MM.1S (cell line): ENCODE results near the gene CNPY1.

Experiments used
- DNase-seq: peaks from one replicate; pipeline ENCODE4 v3.0.0-alpha.2; 2015
- H2AFZ ChIP-seq: fragments of 300-600 bp; sonication (generic); 2 replicates; pipeline ENCODE4 v1.6.0; 2016; ENCODE audit warnings: antibody characterized with exemption, low read length
- H3F3A ChIP-seq: fragments of 300-600 bp; sonication (generic); 2 replicates; pipeline ENCODE4 v1.6.1; 2016; ENCODE audit warnings: mild to moderate bottlenecking, antibody characterized with exemption, low read length, moderate library complexity, mixed read lengths; ENCODE audit not compliant: insufficient read depth
- H3K27ac ChIP-seq: fragments of 300-600 bp; sonication (generic); 2 replicates; pipeline ENCODE4 v1.5.1; 2016; ENCODE audit warnings: mild to moderate bottlenecking, low read length
- H3K27me3 ChIP-seq: fragments of 300-600 bp; sonication (generic); replicated peaks from 2 replicates; pipeline ENCODE4 v1.6.0; 2016; ENCODE audit warnings: low read length; ENCODE audit not compliant: insufficient read depth
- H3K36me3 ChIP-seq: fragments of 300-600 bp; sonication (generic); replicated peaks from 2 replicates; pipeline ENCODE4 v1.6.1; 2016; ENCODE audit warnings: mild to moderate bottlenecking, low read length, mixed read lengths; ENCODE audit not compliant: insufficient read depth
- H3K4me1 ChIP-seq: fragments of 300-600 bp; sonication (generic); 2 replicates; pipeline ENCODE4 v1.6.1; 2016; ENCODE audit warnings: low read length, mixed read lengths
- H3K4me2 ChIP-seq: fragments of 300-600 bp; sonication (generic); 2 replicates; pipeline ENCODE4 v1.6.0; 2016; ENCODE audit warnings: low read depth, low read length
- H3K4me3 ChIP-seq: fragments of 300-600 bp; sonication (generic); 2 replicates; pipeline ENCODE4 v1.5.1; 2016; ENCODE audit warnings: low read length, mixed read lengths
- H3K79me2 ChIP-seq: fragments of 300-600 bp; sonication (generic); 2 replicates; pipeline ENCODE4 v1.6.1; 2016; ENCODE audit warnings: mixed run types, low read length, mixed read lengths
- H3K9ac ChIP-seq: fragments of 300-600 bp; sonication (generic); 2 replicates; pipeline ENCODE4 v1.6.1; 2016; ENCODE audit warnings: low read length, mixed read lengths
- H3K9me2 ChIP-seq: fragments of 300-600 bp; sonication (generic); replicated peaks from 2 replicates; pipeline ENCODE4 v1.6.1; 2016; ENCODE audit warnings: mild to moderate bottlenecking, low read length, mixed read lengths; ENCODE audit not compliant: insufficient read depth
- H3K9me3 ChIP-seq: fragments of 300-600 bp; sonication (generic); replicated peaks from 2 replicates; pipeline ENCODE4 v1.6.1; 2016; ENCODE audit warnings: mild to moderate bottlenecking, low read length, mixed read lengths; ENCODE audit not compliant: insufficient read depth
- H4K20me1 ChIP-seq: fragments of 300-600 bp; sonication (generic); 2 replicates; pipeline ENCODE4 v1.6.1; 2016; ENCODE audit warnings: mild to moderate bottlenecking, low read length, moderate library complexity, mixed read lengths; ENCODE audit not compliant: insufficient read depth
- CTCF ChIP-seq: fragments of 300-600 bp; sonication (generic); IDR thresholded peaks from 2 replicates; pipeline ENCODE4 v1.5.1; 2016; ENCODE audit warnings: antibody characterized with exemption, low read length, mixed read lengths
- EZH2 ChIP-seq: fragments of 300-600 bp; sonication (generic); optimal IDR thresholded peaks from 2 replicates; pipeline ENCODE3; 2017; ENCODE audit warnings: low read depth, mild to moderate bottlenecking, antibody characterized with exemption, low read length, mixed read lengths
- EZH2phosphoT487 ChIP-seq: fragments of 300-600 bp; sonication (generic); IDR thresholded peaks from 2 replicates; pipeline ENCODE4 v1.6.1; 2018; ENCODE audit warnings: antibody characterized with exemption, low read length

The CNPY1 gene

GRCh38 chr7:155484483-155485399 lies 61.6 kb downstream of the CNPY1 start:
- Histone ChIP-seq H2AFZ (no peak overlapping the region), H3K79me2 (no peaks in the 10 kb centered on the region), H3F3A (no peaks in the 10 kb centered on the region), H3K9ac (no peak overlapping the region), H3K4me3 (no peak overlapping the region), H3K27me3 (0 out of 2 replicates have a peak, but pooled peaks cover 17% of the 10 kb centered on the region), H3K4me2 (no peak overlapping the region), H3K4me1 (peaks cover 25% of the 10 kb centered on the region), H3K9me3 (no peaks in the 10 kb centered on the region), H4K20me1 (no peaks in the 10 kb centered on the region), H3K9me2 (no peaks in the 10 kb centered on the region), H3K27ac (no peak overlapping the region), H3K36me3 (no peaks in the 10 kb centered on the region)
- no peak for DNase-seq
- TF ChIP-seq CTCF (no peak), EZH2 (no peak), EZH2phosphoT487 (no peak)

- no peaks in the 10 kb centered on the region for H4K20me1 ChIP-seq
- H3K9me2 ChIP-seq = no peaks in the 10 kb centered on the region
- H3K27me3 ChIP-seq = 0 out of 2 replicates have a peak, but pooled peaks cover 17% of the 10 kb centered on the region
- H3K4me1 ChIP-seq = peaks cover 19% of the 10 kb centered on the region
- no peak overlapping the region for H2AFZ ChIP-seq
- H3K9ac ChIP-seq = no peak overlapping the region
- H3K79me2 ChIP-seq = no peaks in the 10 kb centered on the region
- no peak for DNase-seq
- H3K4me2 ChIP-seq = no peak overlapping the region
- H3K4me3 ChIP-seq = no peak overlapping the region
- H3K9me3 ChIP-seq = no peaks in the 10 kb centered on the region
- TF ChIP-seq CTCF (no peak), EZH2 (no peak), EZH2phosphoT487 (no peak)
- no peak overlapping the region for H3K27ac ChIP-seq
- no peaks in the 10 kb centered on the region for H3K36me3 ChIP-seq
- H3F3A ChIP-seq = no peaks in the 10 kb centered on the region
Observed at GRCh38 chr7:155483868-155484325, 62.5 kb downstream of the CNPY1 start.

GRCh38 chr7:155483245-155483644 lies 63.1 kb downstream of the CNPY1 start:
- H3K4me1 ChIP-seq = peaks cover 17% of the 10 kb centered on the region
- H3K4me2 ChIP-seq = peak overlapping the region; percentile 68; the same call in 1 of the 2 replicates
- no peak for DNase-seq
- H2AFZ ChIP-seq = no peak overlapping the region
- H3K9ac ChIP-seq = no peak overlapping the region
- no peaks in the 10 kb centered on the region for H4K20me1 ChIP-seq
- no peaks in the 10 kb centered on the region for H3F3A ChIP-seq
- no peak overlapping the region for H3K27ac ChIP-seq
- no peaks in the 10 kb centered on the region for H3K9me2 ChIP-seq
- no peaks in the 10 kb centered on the region for H3K36me3 ChIP-seq
- TF ChIP-seq EZH2 = no peak
- TF ChIP-seq CTCF = no peak
- TF ChIP-seq EZH2phosphoT487 = no peak
- 0 out of 2 replicates have a peak, but pooled peaks cover 17% of the 10 kb centered on the region for H3K27me3 ChIP-seq
- no peak overlapping the region for H3K4me3 ChIP-seq
- no peaks in the 10 kb centered on the region for H3K79me2 ChIP-seq
- H3K9me3 ChIP-seq = no peaks in the 10 kb centered on the region
